ENCODE data around the gene FBXW11.
"Not testable (repeated sequence)": the region's sequence is repeated elsewhere in the genome, so short reads cannot be mapped to it uniquely, and the experiment has no call there.

DNA sequence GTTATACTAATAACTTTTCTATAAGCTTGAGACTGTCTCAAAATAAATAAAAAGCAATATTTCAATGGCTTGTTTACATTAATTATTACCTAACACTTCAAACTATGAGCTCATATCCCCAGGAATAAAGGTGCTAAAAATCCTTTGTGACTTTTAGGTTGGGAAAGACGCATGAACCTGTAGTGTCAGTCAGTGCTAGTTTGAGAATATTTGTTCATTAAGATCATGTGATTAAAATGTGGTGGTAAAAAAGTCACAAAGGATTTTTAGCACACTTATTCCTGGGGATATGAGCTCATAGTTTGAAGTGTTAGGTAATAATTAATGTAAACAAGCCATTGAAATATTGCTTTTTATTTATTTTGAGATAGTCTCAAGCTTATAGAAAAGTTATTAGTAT, 64.8 kb downstream of the FBXW11 start:
- TF ChIP-seq, protein P1, sequence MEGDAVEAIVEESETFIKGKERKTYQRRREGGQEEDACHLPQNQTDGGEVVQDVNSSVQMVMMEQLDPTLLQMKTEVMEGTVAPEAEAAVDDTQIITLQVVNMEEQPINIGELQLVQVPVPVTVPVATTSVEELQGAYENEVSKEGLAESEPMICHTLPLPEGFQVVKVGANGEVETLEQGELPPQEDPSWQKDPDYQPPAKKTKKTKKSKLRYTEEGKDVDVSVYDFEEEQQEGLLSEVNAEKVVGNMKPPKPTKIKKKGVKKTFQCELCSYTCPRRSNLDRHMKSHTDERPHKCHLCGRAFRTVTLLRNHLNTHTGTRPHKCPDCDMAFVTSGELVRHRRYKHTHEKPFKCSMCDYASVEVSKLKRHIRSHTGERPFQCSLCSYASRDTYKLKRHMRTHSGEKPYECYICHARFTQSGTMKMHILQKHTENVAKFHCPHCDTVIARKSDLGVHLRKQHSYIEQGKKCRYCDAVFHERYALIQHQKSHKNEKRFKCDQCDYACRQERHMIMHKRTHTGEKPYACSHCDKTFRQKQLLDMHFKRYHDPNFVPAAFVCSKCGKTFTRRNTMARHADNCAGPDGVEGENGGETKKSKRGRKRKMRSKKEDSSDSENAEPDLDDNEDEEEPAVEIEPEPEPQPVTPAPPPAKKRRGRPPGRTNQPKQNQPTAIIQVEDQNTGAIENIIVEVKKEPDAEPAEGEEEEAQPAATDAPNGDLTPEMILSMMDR (conservative IDR thresholded peaks at IDR 0.05), result not testable (repeated sequence)
- TF ChIP-seq EZH2 (IDR thresholded peaks at IDR 0.05; ENCODE audit: low read depth), result not testable (repeated sequence)
